NT2/D1 (cell line): ENCODE data around the gene SYNDIG1L.

ENCODE experiments used
- DNase-seq: peaks from one replicate; pipeline ENCODE4 v3.0.0-alpha.2; 2011; ENCODE audit warnings: low read depth, low spot score
- H3K27me3 ChIP-seq: 2 replicates; pipeline ENCODE4 v1.6.0; 2011; ENCODE audit warnings: mild to moderate bottlenecking; ENCODE audit not compliant: insufficient read length, insufficient read depth
- H3K36me3 ChIP-seq: 2 replicates; pipeline ENCODE4 v1.6.1; 2011; ENCODE audit warnings: mild to moderate bottlenecking, low read length, mixed read lengths; ENCODE audit not compliant: insufficient read depth, insufficient read length
- H3K4me1 ChIP-seq: 2 replicates; pipeline ENCODE4 v1.5.1; 2011; ENCODE audit not compliant: insufficient read depth, insufficient read length
- H3K4me3 ChIP-seq: 2 replicates; pipeline ENCODE4 v1.5.1; 2011; ENCODE audit warnings: low read depth; ENCODE audit not compliant: insufficient read length
- H3K9ac ChIP-seq: 2 replicates; pipeline ENCODE4 v1.6.0; 2011; ENCODE audit warnings: low read depth; ENCODE audit not compliant: insufficient read length
- H3K9me3 ChIP-seq: 2 replicates; pipeline ENCODE4 v1.5.1; 2011; ENCODE audit warnings: mild to moderate bottlenecking, low read length; ENCODE audit not compliant: insufficient read depth
- SUZ12 ChIP-seq: IDR thresholded peaks from 2 replicates; pipeline ENCODE4 v1.6.1; 2011; ENCODE audit not compliant: insufficient read length, insufficient read depth; ENCODE audit errors: extremely low read depth
- YY1 ChIP-seq: IDR thresholded peaks from 2 replicates; pipeline ENCODE4 v1.6.1; 2011; ENCODE audit not compliant: insufficient read length, insufficient read depth
- ZNF274 ChIP-seq: IDR thresholded peaks from 2 replicates; pipeline ENCODE4 v1.6.1; 2011; ENCODE audit warnings: mild to moderate bottlenecking, low read depth, low read length

The SYNDIG1L gene

DNA sequence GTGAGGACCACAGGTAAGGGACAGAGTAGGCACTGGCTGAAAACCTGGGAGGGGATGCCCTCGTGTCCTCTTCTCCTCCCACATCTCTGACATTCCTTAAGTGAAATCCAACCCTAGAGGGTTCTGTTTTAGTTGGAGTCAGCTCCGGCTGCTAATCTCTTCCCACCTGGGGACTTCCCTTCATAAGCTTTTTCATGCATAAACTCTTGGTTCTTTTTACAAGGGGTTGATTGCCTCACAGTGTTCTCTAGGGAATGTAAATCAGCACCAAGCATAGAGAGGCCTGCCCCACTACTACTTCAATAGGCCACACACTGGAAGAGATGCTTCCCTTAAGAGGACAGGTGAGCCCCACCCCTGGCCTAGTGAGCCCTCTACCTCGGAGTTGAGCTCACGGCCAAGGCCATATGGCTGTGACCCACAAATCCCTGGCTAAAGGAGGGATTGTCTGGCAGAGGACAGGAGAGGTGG lies 3.2 kb upstream of the SYNDIG1L start:
- H3K4me3 ChIP-seq: no peak overlapping the region
- H3K27me3 ChIP-seq: peaks cover 31% of the 10 kb centered on the region
- TF ChIP-seq ZNF274: no peak
- no peak for TF ChIP-seq YY1
- TF ChIP-seq SUZ12: no peak
- H3K9ac ChIP-seq: no peak overlapping the region
- no peaks in the 10 kb centered on the region for H3K36me3 ChIP-seq
- peak; percentile 68 for DNase-seq
- H3K4me1 ChIP-seq: peaks cover 6% of the 10 kb centered on the region
- H3K9me3 ChIP-seq: no peaks in the 10 kb centered on the region

DNA sequence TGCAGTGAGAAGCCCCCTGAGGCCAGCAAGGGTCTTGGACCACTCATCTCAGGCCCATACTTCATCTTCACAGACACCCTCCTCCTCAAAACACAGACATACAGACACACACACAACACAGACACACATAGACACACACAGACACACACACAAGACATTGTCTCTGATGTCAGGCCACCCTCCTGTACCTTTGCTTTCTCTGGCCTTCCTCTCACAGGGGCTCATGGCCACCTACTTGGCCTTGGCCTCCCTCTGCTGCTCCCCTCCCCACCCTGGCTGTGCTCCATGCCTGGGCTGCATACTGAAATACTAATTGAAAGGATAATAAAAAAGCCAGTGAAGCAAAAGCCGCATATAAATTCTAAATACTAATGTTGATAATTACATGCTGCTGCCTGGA lies 1.6 kb upstream of the SYNDIG1L start:
- TF ChIP-seq YY1: no peak
- TF ChIP-seq SUZ12: no peak
- no peak for TF ChIP-seq ZNF274
- H3K9me3 ChIP-seq: no peaks in the 10 kb centered on the region
- H3K9ac ChIP-seq: no peak overlapping the region
- peaks cover 6% of the 10 kb centered on the region for H3K4me1 ChIP-seq
- no peak overlapping the region for H3K4me3 ChIP-seq
- DNase-seq: no peak
- H3K27me3 ChIP-seq: peaks cover 43% of the 10 kb centered on the region
- H3K36me3 ChIP-seq: no peaks in the 10 kb centered on the region

DNA sequence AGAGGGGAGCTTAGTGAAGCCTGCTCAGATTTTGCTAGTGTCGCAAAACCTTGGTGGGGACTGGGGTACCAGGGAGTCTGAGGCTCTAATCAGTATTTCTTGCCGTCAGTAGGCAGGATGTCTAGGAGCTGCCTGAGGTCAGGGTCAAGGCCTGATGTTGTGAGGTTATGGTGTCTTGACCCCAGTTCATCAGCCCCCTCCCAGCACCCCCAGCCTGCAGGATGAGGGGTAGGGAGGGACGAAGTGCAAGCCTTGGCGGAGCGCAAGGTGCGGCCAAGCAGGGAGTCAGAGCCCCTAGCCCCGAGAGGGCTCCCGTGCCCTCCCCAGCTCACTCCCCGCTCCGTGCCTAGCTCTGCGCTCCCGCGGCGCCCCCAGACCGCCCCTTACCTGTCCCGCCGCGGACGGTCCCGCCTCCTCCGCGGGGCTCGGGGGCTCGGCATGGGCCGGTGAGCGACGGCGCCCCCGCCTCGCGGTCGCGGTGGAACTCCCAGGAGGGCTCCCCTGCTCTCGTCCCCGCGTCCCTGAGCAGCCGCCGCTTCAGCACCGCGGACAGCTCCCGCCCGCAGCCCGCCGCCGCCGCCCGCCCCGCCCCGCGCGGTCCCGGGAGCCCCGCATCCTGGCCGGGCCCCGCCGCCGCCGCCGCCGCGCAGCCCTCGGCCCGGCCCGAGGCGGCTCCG lies 347 bp downstream of the SYNDIG1L start:
- Histone ChIP-seq H3K4me1 (peaks cover 6% of the 10 kb centered on the region), H3K9me3 (no peaks in the 10 kb centered on the region), H3K36me3 (no peaks in the 10 kb centered on the region), H3K9ac (no peak overlapping the region), H3K27me3 (peaks cover 55% of the 10 kb centered on the region), H3K4me3 (peak overlapping the region; percentile 18)
- DNase-seq: no peak
- TF ChIP-seq SUZ12 (no peak), ZNF274 (no peak), YY1 (no peak)

DNA sequence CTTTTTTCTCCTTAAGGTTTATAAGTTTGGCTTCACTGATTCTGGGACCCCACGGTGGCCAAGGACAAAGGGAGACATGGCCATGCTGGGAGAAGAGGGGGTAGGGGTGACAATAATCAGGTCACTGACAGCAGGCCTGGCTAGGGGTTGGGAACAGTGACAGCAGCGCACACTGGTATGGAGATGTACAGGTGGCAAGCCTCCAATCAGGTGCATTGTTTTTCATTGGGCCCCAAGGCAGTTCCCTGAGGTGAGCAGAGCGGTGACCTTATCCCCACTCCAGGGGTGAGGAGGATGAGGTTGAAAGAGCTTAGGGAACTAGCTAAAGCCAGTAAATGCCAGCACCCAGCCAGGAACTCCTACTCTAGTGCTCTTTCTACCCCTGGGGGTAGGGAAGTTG lies 1.4 kb downstream of the SYNDIG1L start:
- no peak for DNase-seq
- Histone ChIP-seq H3K9ac (no peak overlapping the region), H3K4me3 (no peak overlapping the region), H3K27me3 (peaks cover 55% of the 10 kb centered on the region), H3K4me1 (peaks cover 3% of the 10 kb centered on the region), H3K36me3 (no peaks in the 10 kb centered on the region), H3K9me3 (no peaks in the 10 kb centered on the region)
- no peak for TF ChIP-seq ZNF274

DNA sequence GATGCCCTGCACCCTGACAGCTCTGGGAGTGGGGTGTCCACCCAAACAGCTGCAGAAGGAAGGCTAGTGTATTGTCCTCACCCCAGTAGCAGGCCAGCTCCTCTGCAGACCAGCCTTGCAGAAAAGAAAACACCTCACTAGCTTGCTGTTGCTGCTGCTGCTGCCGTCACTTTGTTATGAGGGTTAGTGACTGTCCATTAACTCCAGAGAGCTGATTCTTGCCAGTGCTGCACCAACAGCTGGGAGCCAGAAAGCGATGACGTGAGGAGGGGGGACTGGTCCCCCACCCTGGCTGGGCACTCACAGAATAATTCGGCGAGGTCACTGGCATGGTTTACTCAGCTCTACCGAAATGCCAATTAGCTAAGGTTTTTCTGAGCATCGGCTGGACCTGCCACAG lies 2.8 kb downstream of the SYNDIG1L start:
- Histone ChIP-seq H3K4me3 (no peak overlapping the region), H3K27me3 (peaks cover 55% of the 10 kb centered on the region), H3K4me1 (peaks cover 3% of the 10 kb centered on the region), H3K36me3 (no peaks in the 10 kb centered on the region), H3K9me3 (no peaks in the 10 kb centered on the region), H3K9ac (no peak overlapping the region)
- TF ChIP-seq YY1 (no peak), ZNF274 (no peak), SUZ12 (no peak)
- no peak for DNase-seq

DNA sequence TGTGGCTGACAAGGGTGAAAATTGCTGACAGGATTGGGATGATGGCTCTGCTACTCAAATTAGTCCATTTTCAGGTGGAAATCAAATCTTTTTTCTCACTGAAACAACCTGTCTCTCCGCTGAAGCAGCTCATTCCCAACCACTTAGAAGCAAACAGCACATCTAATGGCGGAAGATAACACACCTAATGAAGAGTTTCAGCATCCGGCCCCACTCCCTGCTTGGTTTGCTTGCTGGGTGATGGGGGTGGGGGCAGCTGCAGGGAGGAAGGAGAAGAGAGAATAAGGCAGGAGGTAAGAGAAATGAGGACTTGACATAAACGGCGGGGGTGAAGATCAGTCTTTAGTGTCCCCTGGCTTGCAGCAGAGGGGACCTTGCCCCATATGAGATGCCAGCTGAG lies 4.0 kb downstream of the SYNDIG1L start:
- H3K9ac ChIP-seq: no peak overlapping the region
- no peaks in the 10 kb centered on the region for H3K36me3 ChIP-seq
- H3K4me1 ChIP-seq: peaks cover 3% of the 10 kb centered on the region
- no peak for DNase-seq
- peaks cover 47% of the 10 kb centered on the region for H3K27me3 ChIP-seq
- H3K4me3 ChIP-seq: no peak overlapping the region
- TF ChIP-seq SUZ12 (no peak), YY1 (no peak), ZNF274 (no peak)
- no peaks in the 10 kb centered on the region for H3K9me3 ChIP-seq

DNA sequence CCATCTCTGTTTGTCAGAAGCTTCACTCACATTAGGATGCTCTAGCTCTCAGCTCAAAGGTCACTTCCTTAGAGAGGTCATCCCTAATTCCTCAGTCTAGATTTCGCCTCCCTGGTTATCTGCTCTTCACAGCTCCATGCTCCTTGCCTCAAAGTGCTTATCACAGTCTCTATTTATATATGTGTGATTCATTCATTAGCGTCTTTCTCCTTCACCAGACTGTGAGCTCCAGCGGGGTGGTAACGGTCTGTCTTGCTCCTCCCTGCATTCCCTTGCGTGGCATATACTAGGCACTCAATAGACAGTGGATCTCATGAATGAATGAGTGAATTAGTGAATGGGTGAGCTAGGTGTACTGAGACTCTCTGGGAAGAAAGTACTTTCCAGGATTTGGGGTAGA lies 6.9 kb downstream of the SYNDIG1L start:
- Histone ChIP-seq H3K9me3 (no peaks in the 10 kb centered on the region), H3K36me3 (no peaks in the 10 kb centered on the region), H3K4me1 (peaks cover 2% of the 10 kb centered on the region), H3K4me3 (no peak overlapping the region), H3K27me3 (peaks cover 22% of the 10 kb centered on the region), H3K9ac (no peak overlapping the region)
- no peak for DNase-seq
- TF ChIP-seq YY1 (no peak), SUZ12 (no peak), ZNF274 (no peak)

DNA sequence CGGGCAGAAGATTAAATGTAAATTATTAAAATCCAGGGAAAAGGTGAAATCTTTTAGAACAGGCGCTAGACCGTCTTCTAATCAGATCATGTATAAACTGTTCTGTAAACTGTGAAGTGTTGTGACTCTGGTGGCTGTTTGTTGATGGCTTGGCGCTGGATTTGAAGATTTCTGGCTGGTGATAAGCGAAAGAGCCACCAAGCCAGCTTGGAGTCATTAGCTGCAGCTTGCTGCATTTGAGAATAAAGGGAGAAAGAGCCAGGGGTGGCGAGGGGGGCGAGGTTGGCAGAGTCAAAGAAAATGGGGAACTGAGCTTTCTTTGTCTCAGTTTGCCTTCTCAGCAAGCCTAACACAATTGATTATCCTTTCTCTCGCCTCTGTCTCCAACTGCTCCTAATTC lies 8.0 kb downstream of the SYNDIG1L start:
- peaks cover 7% of the 10 kb centered on the region for H3K4me1 ChIP-seq
- H3K27me3 ChIP-seq: peaks cover 13% of the 10 kb centered on the region
- TF ChIP-seq ZNF274 (no peak), SUZ12 (no peak), YY1 (no peak)
- no peak overlapping the region for H3K9ac ChIP-seq
- no peak for DNase-seq
- no peak overlapping the region for H3K4me3 ChIP-seq
- H3K36me3 ChIP-seq: no peaks in the 10 kb centered on the region
- H3K9me3 ChIP-seq: no peaks in the 10 kb centered on the region
